CD4-positive, alpha-beta T cell (primary cell): ENCODE data around the gene HEPACAM. TPM values are rescaled to one million over a fixed set of nuclear protein-coding genes. Genes with fewer than 3 reads are reported as not detected.

Experiments
- ATAC-seq: fragments of 200-7000 bp; cut with Tn5 transposase; one replicate; pipeline ENCODE4 v1.10.0; 2022; ENCODE audit warnings: mild to moderate bottlenecking; ENCODE audit not compliant: poor library complexity
- CTCF ChIA-PET: fragments of 350-600 bp; sonication (Branson Sonifier 250); formaldehyde crosslinking; loops from one replicate; lab custom pipeline; 2021; ENCODE audit warnings: antibody characterized with exemption, inconsistent platforms; lab: Charles Lee
- POLR2A ChIA-PET: fragments of 350-600 bp; sonication (Branson Sonifier 250); formaldehyde crosslinking; loops from one replicate; lab custom pipeline; 2021; ENCODE audit warnings: antibody characterized with exemption, inconsistent platforms; lab: Charles Lee
- DNase-seq, 14 experiments: peaks; one replicate each; pipeline ENCODE4 v3.0.0-alpha.2; 2013 to 2020; ENCODE audit warnings: mixed read lengths in 2 of 14
- H3K27ac ChIP-seq, 2 donors: one replicate each; pipeline versions ENCODE4 v1.5.1 to v1.7.0; 2013; ENCODE audit warnings: low read length in 2 of 2, low read depth in 1 of 2, mild to moderate bottlenecking in 1 of 2
- H3K27me3 ChIP-seq, 2 experiments: 1 replicate in 1 of 2; 2 replicates in 1 of 2; pipeline versions ENCODE4 v1.6.1 to v1.7.0; 2013; ENCODE audit warnings: low read length in 2 of 2, control low read depth in 1 of 2, mild to moderate bottlenecking in 1 of 2, moderate library complexity in 1 of 2; ENCODE audit not compliant: insufficient read depth in 2 of 2, control insufficient read depth in 1 of 2
- H3K36me3 ChIP-seq: one replicate; pipeline ENCODE4 v1.6.1; 2013; ENCODE audit warnings: low read length, control low read depth; ENCODE audit not compliant: insufficient read depth
- H3K4me1 ChIP-seq: one replicate; pipeline ENCODE4 v1.6.1; 2013; ENCODE audit warnings: low read length, control low read depth; ENCODE audit not compliant: insufficient read depth
- H3K4me3 ChIP-seq: one replicate; pipeline ENCODE4 v1.5.1; 2013; ENCODE audit warnings: mild to moderate bottlenecking, low read length, moderate library complexity
- H3K9me3 ChIP-seq, 2 experiments: 1 replicate in 1 of 2; 2 replicates in 1 of 2; pipeline versions ENCODE4 v1.6.1 to v1.7.0; 2013; ENCODE audit warnings: low read length in 2 of 2, mild to moderate bottlenecking in 2 of 2, control low read depth in 1 of 2, moderate library complexity in 1 of 2; ENCODE audit not compliant: control insufficient read depth in 1 of 2, insufficient read depth in 1 of 2
- H3K27ac Mint-ChIP-seq: one replicate; pipeline ENCODE4 v1.8.0; 2020; ENCODE audit warnings: mixed read lengths
- H3K27me3 Mint-ChIP-seq: one replicate; pipeline ENCODE4 v1.8.0; 2021; ENCODE audit warnings: mixed read lengths
- H3K36me3 Mint-ChIP-seq: one replicate; pipeline ENCODE4 v1.8.0; 2021; ENCODE audit warnings: low read depth, mixed read lengths
- H3K4me1 Mint-ChIP-seq: one replicate; pipeline ENCODE4 v1.8.0; 2021; ENCODE audit warnings: low read depth, mixed read lengths
- H3K4me3 Mint-ChIP-seq: one replicate; pipeline ENCODE4 v1.8.0; 2020; ENCODE audit warnings: mild to moderate bottlenecking, mixed read lengths
- H3K9me3 Mint-ChIP-seq: one replicate; pipeline ENCODE4 v1.8.0; 2020; ENCODE audit warnings: mixed read lengths
- intact Hi-C, 2 experiments: fragments of 100-400 bp; cut with DNase I in 1 of 2; cut with micrococcal nuclease in 1 of 2; formaldehyde crosslinking; loops; one replicate each; pipeline versions ENCODE4 v1.15.1 to v1.9.0; 2023 to 2025; cut with DNase I, micrococcal nuclease
- total RNA-seq, 174 experiments: library from RNA in 2 of 174; stranded (reverse) in 2 of 174; gene quantifications; one replicate each; pipeline ENCODE4 v1.2.3 and lab custom pipeline; 2021 to 2026
- TF ChIP-seq, protein P1 (sequence below): fragments of 200-600 bp; IDR thresholded peaks from one replicate; pipeline ENCODE4 v1.8.0; 2022; ENCODE audit warnings: antibody characterized with exemption, mild to moderate bottlenecking

The HEPACAM gene
- total RNA-seq, 2 experiments from 2014 or later: not detected

DNA sequence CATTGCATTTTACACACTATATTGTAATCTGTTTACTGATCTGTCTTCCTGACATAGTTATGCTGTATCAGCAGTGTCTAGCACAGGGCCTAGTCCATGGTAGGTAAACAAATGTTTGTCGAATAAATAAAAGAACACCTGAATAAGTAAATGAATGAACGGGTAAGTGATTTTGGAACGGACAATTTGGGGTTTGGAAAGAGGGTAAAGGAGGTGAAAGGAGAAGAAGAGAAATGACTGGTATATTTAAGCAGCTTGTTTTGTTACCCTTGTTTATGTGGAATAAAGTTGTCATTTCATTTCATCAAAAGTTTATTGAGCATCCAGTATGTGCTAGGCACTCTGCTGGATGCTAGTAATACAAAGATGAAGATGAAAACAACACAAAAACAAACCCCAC is 16.9 kb downstream of the HEPACAM start, which contains the start of gene HEPN1:
Gene HEPN1, plus strand, starts transcription at position 301 of the 400 bp plus-strand sequence.
- intact Hi-C loops: loop anchor here in 1 of 2 experiments (5.0 kb wide), 1 partner anchor 223 kb away; no protein-coding TSS in a partner anchor
- Mint-ChIP-seq H3K4me3 (peak within 1 kb of the TSS; percentile 35), H3K9me3 (no peaks in the 10 kb centered on the region), H3K4me1 (peaks cover 29% of the 10 kb centered on the region), H3K36me3 (no peaks in the 10 kb centered on the region), H3K27ac (no peak within 1 kb of the TSS), H3K27me3 (no peaks in the 10 kb centered on the region)
- Histone ChIP-seq H3K36me3 (no peaks in the 10 kb centered on the region), H3K27ac (no peak within 1 kb of the TSS), H3K27me3 (no peaks in the 10 kb centered on the region), H3K4me1 (peaks cover 27% of the 10 kb centered on the region), H3K9me3 (no peaks in the 10 kb centered on the region), H3K4me3 (no peak within 1 kb of the TSS)
- POLR2A ChIA-PET: no interaction called here
- TF ChIP-seq, protein P1, sequence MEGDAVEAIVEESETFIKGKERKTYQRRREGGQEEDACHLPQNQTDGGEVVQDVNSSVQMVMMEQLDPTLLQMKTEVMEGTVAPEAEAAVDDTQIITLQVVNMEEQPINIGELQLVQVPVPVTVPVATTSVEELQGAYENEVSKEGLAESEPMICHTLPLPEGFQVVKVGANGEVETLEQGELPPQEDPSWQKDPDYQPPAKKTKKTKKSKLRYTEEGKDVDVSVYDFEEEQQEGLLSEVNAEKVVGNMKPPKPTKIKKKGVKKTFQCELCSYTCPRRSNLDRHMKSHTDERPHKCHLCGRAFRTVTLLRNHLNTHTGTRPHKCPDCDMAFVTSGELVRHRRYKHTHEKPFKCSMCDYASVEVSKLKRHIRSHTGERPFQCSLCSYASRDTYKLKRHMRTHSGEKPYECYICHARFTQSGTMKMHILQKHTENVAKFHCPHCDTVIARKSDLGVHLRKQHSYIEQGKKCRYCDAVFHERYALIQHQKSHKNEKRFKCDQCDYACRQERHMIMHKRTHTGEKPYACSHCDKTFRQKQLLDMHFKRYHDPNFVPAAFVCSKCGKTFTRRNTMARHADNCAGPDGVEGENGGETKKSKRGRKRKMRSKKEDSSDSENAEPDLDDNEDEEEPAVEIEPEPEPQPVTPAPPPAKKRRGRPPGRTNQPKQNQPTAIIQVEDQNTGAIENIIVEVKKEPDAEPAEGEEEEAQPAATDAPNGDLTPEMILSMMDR: no peak
- ATAC-seq (no peak), DNase-seq (no peak)
- CTCF ChIA-PET: no interaction called here

GRCh38 chr11:124917115-124917637 is 18.7 kb downstream of the HEPACAM start:
- POLR2A ChIA-PET: no interaction called here
- CTCF ChIA-PET: no interaction called here
- H3K27ac Mint-ChIP-seq: no peak overlapping the region
- H3K4me3 Mint-ChIP-seq: no peak overlapping the region
- Histone ChIP-seq H3K9me3 (peaks cover 0 to 2% of the 10 kb centered on the region in 2 experiments), H3K27ac (no peak overlapping the region), H3K36me3 (no peaks in the 10 kb centered on the region), H3K27me3 (no peaks in the 10 kb centered on the region), H3K4me3 (no peak overlapping the region), H3K4me1 (peaks cover 14% of the 10 kb centered on the region)
- DNase-seq (no peak), ATAC-seq (no peak)
- no peaks in the 10 kb centered on the region for H3K36me3 Mint-ChIP-seq
- TF ChIP-seq, protein P1: no peak
- intact Hi-C loops: loop anchor here in 1 of 2 experiments (5.0 kb wide), 1 partner anchor 225 kb away; no protein-coding TSS in a partner anchor
- H3K4me1 Mint-ChIP-seq: peaks cover 12% of the 10 kb centered on the region
- H3K27me3 Mint-ChIP-seq: no peaks in the 10 kb centered on the region
- H3K9me3 Mint-ChIP-seq: no peaks in the 10 kb centered on the region

- H3K9me3 ChIP-seq: peaks cover 0 to 4% of the 10 kb centered on the region in 2 experiments
- Mint-ChIP-seq H3K27me3 (peaks cover 5% of the 10 kb centered on the region), H3K27ac (no peak overlapping the region), H3K4me1 (peaks cover 4% of the 10 kb centered on the region), H3K9me3 (peaks cover 3% of the 10 kb centered on the region), H3K36me3 (no peaks in the 10 kb centered on the region), H3K4me3 (no peak overlapping the region)
- ATAC-seq (no peak), DNase-seq (no peak)
- intact Hi-C loops: loop anchor here in 1 of 2 experiments (5.0 kb wide), 1 partner anchor 226 kb away; no protein-coding TSS in a partner anchor
- H3K4me3 ChIP-seq: no peak overlapping the region
- no peaks in the 10 kb centered on the region for H3K36me3 ChIP-seq
- TF ChIP-seq, protein P1: no peak
- ChIA-PET CTCF (no interaction called here), POLR2A (no interaction called here)
- peaks cover 11% of the 10 kb centered on the region for H3K4me1 ChIP-seq
- H3K27me3 ChIP-seq: no peaks in the 10 kb centered on the region
- no peak overlapping the region for H3K27ac ChIP-seq
Observed at GRCh38 chr11:124916370-124916710, 19.5 kb downstream of the HEPACAM start.
